ENCODE data around the gene NAIF1. TPM values are rescaled to one million over a fixed set of nuclear protein-coding genes. Genes with fewer than 3 reads are reported as not detected.

The NAIF1 gene
- total RNA-seq, 1 donor from 2014 or later: 6.2 TPM

- TF ChIP-seq CTCF (IDR thresholded peaks at IDR 0.05; ENCODE audit: partially characterized antibody, unreplicated experiment): no peak
- peaks cover 55% of the 10 kb centered on the region for H3K4me1 Mint-ChIP-seq (ENCODE audit: low read depth, unreplicated experiment)
- H3K27ac Mint-ChIP-seq (ENCODE audit: unreplicated experiment): peak overlapping the region; percentile 90
- H3K4me3 Mint-ChIP-seq (ENCODE audit: unreplicated experiment): peak overlapping the region; percentile 92
- no peaks in the 10 kb centered on the region for H3K36me3 Mint-ChIP-seq (ENCODE audit: unreplicated experiment)
- peaks cover 5% of the 10 kb centered on the region for H3K27me3 Mint-ChIP-seq (ENCODE audit: unreplicated experiment)
- DNase-seq: peak; percentile 85
- peaks cover 12% of the 10 kb centered on the region for H3K9me3 Mint-ChIP-seq (ENCODE audit: unreplicated experiment)
Measured at GRCh38 chr9:128098297-128099230, 31.4 kb upstream of the NAIF1 start.

GRCh38 chr9:128097543-128098296 is 30.6 kb upstream of the NAIF1 start:
- no peak for TF ChIP-seq CTCF (IDR thresholded peaks at IDR 0.05; ENCODE audit: partially characterized antibody, unreplicated experiment)
- Mint-ChIP-seq H3K36me3 (ENCODE audit: unreplicated experiment) (no peaks in the 10 kb centered on the region), H3K9me3 (ENCODE audit: unreplicated experiment) (peaks cover 11% of the 10 kb centered on the region), H3K4me3 (ENCODE audit: unreplicated experiment) (peak overlapping the region; percentile 92), H3K27me3 (ENCODE audit: unreplicated experiment) (peaks cover 9% of the 10 kb centered on the region), H3K4me1 (ENCODE audit: low read depth, unreplicated experiment) (peaks cover 60% of the 10 kb centered on the region), H3K27ac (ENCODE audit: unreplicated experiment) (peak overlapping the region; percentile 90)
- DNase-seq: no peak

GRCh38 chr9:128096616-128097536 is 29.8 kb upstream of the NAIF1 start:
- TF ChIP-seq CTCF (IDR thresholded peaks at IDR 0.05; ENCODE audit: partially characterized antibody, unreplicated experiment): no peak
- Mint-ChIP-seq H3K36me3 (ENCODE audit: unreplicated experiment) (no peaks in the 10 kb centered on the region), H3K9me3 (ENCODE audit: unreplicated experiment) (peaks cover 7% of the 10 kb centered on the region), H3K27me3 (ENCODE audit: unreplicated experiment) (peaks cover 9% of the 10 kb centered on the region), H3K27ac (ENCODE audit: unreplicated experiment) (peak overlapping the region; percentile 6), H3K4me1 (ENCODE audit: low read depth, unreplicated experiment) (peaks cover 54% of the 10 kb centered on the region), H3K4me3 (ENCODE audit: unreplicated experiment) (no peak overlapping the region)
- DNase-seq: no peak

- no peak for DNase-seq
- peaks cover 48% of the 10 kb centered on the region for H3K4me1 Mint-ChIP-seq (ENCODE audit: low read depth, unreplicated experiment)
- no peak for TF ChIP-seq CTCF (IDR thresholded peaks at IDR 0.05; ENCODE audit: partially characterized antibody, unreplicated experiment)
- peak overlapping the region; percentile 62 for H3K4me3 Mint-ChIP-seq (ENCODE audit: unreplicated experiment)
- peaks cover 9% of the 10 kb centered on the region for H3K27me3 Mint-ChIP-seq (ENCODE audit: unreplicated experiment)
- no peaks in the 10 kb centered on the region for H3K36me3 Mint-ChIP-seq (ENCODE audit: unreplicated experiment)
- peaks cover 3% of the 10 kb centered on the region for H3K9me3 Mint-ChIP-seq (ENCODE audit: unreplicated experiment)
- peak overlapping the region; percentile 88 for H3K27ac Mint-ChIP-seq (ENCODE audit: unreplicated experiment)
Measured at GRCh38 chr9:128094950-128095544, 27.9 kb upstream of the NAIF1 start.

Data from glutamatergic neuron (in vitro differentiated cells).